ENCODE data around the gene CD248.

DNA sequence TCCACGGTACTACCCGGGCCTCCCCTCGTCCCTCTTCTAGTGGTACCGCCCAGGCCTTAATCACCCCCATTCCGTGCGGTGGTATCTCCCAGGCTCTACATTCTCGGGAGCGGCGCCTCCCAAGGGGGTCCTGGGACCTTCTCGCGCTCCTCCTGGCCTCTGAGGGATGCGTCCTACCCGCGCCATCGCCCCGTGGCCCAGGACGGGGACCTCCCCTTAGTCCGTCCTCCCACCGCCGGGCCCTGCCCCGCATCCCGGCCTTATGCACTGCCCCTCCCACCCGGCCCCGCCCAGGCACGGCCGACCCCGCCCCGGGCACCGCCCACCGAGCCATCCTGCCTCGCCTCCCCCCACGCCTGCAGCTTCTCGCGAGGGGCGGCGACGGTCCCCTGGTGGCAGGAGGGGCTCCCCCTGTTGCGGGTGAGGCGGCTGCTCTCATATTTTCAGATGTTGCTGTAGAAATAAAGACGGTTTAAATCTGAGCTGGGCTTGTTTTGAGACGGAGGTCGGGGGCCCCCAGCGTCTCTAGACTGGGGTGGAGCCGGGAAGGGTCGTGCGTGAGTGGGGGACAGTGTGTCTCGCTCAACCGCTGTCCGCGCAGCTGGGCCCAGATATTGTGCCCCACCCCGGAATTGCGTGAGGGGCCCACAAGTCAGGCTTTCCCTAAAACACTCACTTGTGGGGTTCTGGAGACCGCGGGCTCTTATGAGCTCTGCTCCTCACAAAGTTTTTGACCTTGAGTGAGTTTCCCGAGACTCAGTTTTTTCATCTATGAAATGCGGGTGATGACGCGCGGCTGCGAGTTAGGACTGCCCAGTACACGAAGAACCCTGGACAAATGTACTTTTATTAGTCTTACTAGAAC is 49.2 kb downstream of the CD248 start:
- TF ChIP-seq, protein P1, sequence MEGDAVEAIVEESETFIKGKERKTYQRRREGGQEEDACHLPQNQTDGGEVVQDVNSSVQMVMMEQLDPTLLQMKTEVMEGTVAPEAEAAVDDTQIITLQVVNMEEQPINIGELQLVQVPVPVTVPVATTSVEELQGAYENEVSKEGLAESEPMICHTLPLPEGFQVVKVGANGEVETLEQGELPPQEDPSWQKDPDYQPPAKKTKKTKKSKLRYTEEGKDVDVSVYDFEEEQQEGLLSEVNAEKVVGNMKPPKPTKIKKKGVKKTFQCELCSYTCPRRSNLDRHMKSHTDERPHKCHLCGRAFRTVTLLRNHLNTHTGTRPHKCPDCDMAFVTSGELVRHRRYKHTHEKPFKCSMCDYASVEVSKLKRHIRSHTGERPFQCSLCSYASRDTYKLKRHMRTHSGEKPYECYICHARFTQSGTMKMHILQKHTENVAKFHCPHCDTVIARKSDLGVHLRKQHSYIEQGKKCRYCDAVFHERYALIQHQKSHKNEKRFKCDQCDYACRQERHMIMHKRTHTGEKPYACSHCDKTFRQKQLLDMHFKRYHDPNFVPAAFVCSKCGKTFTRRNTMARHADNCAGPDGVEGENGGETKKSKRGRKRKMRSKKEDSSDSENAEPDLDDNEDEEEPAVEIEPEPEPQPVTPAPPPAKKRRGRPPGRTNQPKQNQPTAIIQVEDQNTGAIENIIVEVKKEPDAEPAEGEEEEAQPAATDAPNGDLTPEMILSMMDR (IDR thresholded peaks at IDR 0.05; ENCODE audit: insufficient read depth, low read length), result no peak
- TF ChIP-seq, protein P2, sequence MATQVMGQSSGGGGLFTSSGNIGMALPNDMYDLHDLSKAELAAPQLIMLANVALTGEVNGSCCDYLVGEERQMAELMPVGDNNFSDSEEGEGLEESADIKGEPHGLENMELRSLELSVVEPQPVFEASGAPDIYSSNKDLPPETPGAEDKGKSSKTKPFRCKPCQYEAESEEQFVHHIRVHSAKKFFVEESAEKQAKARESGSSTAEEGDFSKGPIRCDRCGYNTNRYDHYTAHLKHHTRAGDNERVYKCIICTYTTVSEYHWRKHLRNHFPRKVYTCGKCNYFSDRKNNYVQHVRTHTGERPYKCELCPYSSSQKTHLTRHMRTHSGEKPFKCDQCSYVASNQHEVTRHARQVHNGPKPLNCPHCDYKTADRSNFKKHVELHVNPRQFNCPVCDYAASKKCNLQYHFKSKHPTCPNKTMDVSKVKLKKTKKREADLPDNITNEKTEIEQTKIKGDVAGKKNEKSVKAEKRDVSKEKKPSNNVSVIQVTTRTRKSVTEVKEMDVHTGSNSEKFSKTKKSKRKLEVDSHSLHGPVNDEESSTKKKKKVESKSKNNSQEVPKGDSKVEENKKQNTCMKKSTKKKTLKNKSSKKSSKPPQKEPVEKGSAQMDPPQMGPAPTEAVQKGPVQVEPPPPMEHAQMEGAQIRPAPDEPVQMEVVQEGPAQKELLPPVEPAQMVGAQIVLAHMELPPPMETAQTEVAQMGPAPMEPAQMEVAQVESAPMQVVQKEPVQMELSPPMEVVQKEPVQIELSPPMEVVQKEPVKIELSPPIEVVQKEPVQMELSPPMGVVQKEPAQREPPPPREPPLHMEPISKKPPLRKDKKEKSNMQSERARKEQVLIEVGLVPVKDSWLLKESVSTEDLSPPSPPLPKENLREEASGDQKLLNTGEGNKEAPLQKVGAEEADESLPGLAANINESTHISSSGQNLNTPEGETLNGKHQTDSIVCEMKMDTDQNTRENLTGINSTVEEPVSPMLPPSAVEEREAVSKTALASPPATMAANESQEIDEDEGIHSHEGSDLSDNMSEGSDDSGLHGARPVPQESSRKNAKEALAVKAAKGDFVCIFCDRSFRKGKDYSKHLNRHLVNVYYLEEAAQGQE (IDR thresholded peaks at IDR 0.05; ENCODE audit: insufficient replicate concordance, low read depth), result no peak
- no peak; the same call in 1 of the 2 replicates for TF ChIP-seq POLR2AphosphoS5 (IDR thresholded peaks at IDR 0.05; ENCODE audit: low read depth)

Measured in HL-60 (cell line).